ENCODE measurements around the gene HSPB6. TPM values are rescaled to one million over a fixed set of nuclear protein-coding genes. Genes with fewer than 3 reads are reported as not detected.

The HSPB6 gene
- total RNA-seq, 1 donor from 2014 or later, result 2.0 TPM

- TF ChIP-seq CTCF (conservative IDR thresholded peaks at IDR 0.05; ENCODE audit: low read depth, low read length), result no peak
- DNase-seq (ENCODE audit: low read depth), result no peak
Observed at GRCh38 chr19:35752746-35753350, 4.0 kb downstream of the HSPB6 start.

GRCh38 chr19:35751839-35752745, 4.7 kb downstream of the HSPB6 start:
- H3K4me3 ChIP-seq (ENCODE audit: low read depth, low read length), result no peak overlapping the region
- DNase-seq (ENCODE audit: low read depth), result no peak
- no peak for TF ChIP-seq CTCF (conservative IDR thresholded peaks at IDR 0.05; ENCODE audit: low read depth, low read length)

More at GRCh38 chr19:35752746-35753350, 4.0 kb downstream of the HSPB6 start:
- no peak overlapping the region for H3K4me3 ChIP-seq (ENCODE audit: low read depth, low read length)

- no peak for DNase-seq (ENCODE audit: low read depth)
- H3K4me3 ChIP-seq (ENCODE audit: low read depth, low read length), result no peak overlapping the region
- TF ChIP-seq CTCF (conservative IDR thresholded peaks at IDR 0.05; ENCODE audit: low read depth, low read length), result no peak
Observed at GRCh38 chr19:35750167-35750566, 6.7 kb downstream of the HSPB6 start.

- peak; percentile 97 for DNase-seq (ENCODE audit: low read depth)
- H3K4me3 ChIP-seq (ENCODE audit: low read depth, low read length), result peak within 1 kb of the TSS; percentile 84
- no peak for TF ChIP-seq CTCF (conservative IDR thresholded peaks at IDR 0.05; ENCODE audit: low read depth, low read length)
Observed at GRCh38 chr19:35748106-35749020, 8.5 kb downstream of the HSPB6 start, which contains the start of gene LIN37. Gene LIN37 (plus strand): TSS chr19:35748576. CDS start chr19:35748725, 149 bp downstream.

- no peak for DNase-seq (ENCODE audit: low read depth)
- no peak for TF ChIP-seq CTCF (conservative IDR thresholded peaks at IDR 0.05; ENCODE audit: low read depth, low read length)
Observed at GRCh38 chr19:35746531-35746930, 10.3 kb downstream of the HSPB6 start.

GRCh38 chr19:35746087-35746462, 10.8 kb downstream of the HSPB6 start:
- TF ChIP-seq CTCF (conservative IDR thresholded peaks at IDR 0.05; ENCODE audit: low read depth, low read length), result no peak
- peak overlapping the region; percentile 91 for H3K4me3 ChIP-seq (ENCODE audit: low read depth, low read length)
- no peak for DNase-seq (ENCODE audit: low read depth)

More at GRCh38 chr19:35746531-35746930, 10.3 kb downstream of the HSPB6 start:
- H3K4me3 ChIP-seq (ENCODE audit: low read depth, low read length), result peak overlapping the region; percentile 91

Data from epithelial cell of proximal tubule (primary cell).